Fibroblast of lung (primary cell): ENCODE results near the gene TNP2. TPM values are rescaled to one million over a fixed set of nuclear protein-coding genes. Genes with fewer than 3 reads are reported as not detected.

Source experiments
- DNase-seq, 2 donors: peaks; one replicate each; pipeline versions ENCODE4 v3.0.0 to v3.0.0-alpha.2; 2010; ENCODE audit warnings: low read depth in 2 of 2
- H2AFZ ChIP-seq: 2 replicates; pipeline ENCODE4 v1.5.1; 2012; ENCODE audit warnings: low read length, control low read depth, inconsistent platforms
- H3K27ac ChIP-seq: 2 replicates; pipeline ENCODE4 v1.5.1; 2011; ENCODE audit warnings: low read length, control low read depth; ENCODE audit not compliant: insufficient read depth
- H3K27me3 ChIP-seq: 2 replicates; pipeline ENCODE4 v1.5.1; 2011; ENCODE audit warnings: mild to moderate bottlenecking, low read length; ENCODE audit not compliant: control insufficient read depth, insufficient read depth
- H3K36me3 ChIP-seq: 2 replicates; pipeline ENCODE4 v1.5.1; 2011; ENCODE audit warnings: low read length; ENCODE audit not compliant: control insufficient read depth, insufficient read depth
- H3K4me1 ChIP-seq: 2 replicates; pipeline ENCODE4 v1.5.1; 2011; ENCODE audit warnings: low read length; ENCODE audit not compliant: control insufficient read depth, insufficient read depth; ENCODE audit errors: extremely low read depth
- H3K4me2 ChIP-seq: 2 replicates; pipeline ENCODE4 v1.5.1; 2011; ENCODE audit warnings: low read length, control low read depth; ENCODE audit not compliant: insufficient read depth; ENCODE audit errors: extremely low read depth
- H3K4me3 ChIP-seq, 4 experiments: fragments of 200-600 bp in 1 of 4; sonication (generic) in 1 of 4; replicated peaks in 1 of 4; 2 replicates each; pipeline ENCODE4 v1.5.1; 2011 to 2016; ENCODE audit warnings: low read length in 4 of 4, low read depth in 3 of 4, mild to moderate bottlenecking in 3 of 4, control low read depth in 2 of 4, inconsistent platforms in 1 of 4, mixed read lengths in 1 of 4; ENCODE audit not compliant: insufficient read depth in 1 of 4; ENCODE audit errors: control extremely low read depth in 1 of 4
- H3K79me2 ChIP-seq: 2 replicates; pipeline ENCODE4 v1.5.1; 2012; ENCODE audit warnings: mild to moderate bottlenecking, low read length, inconsistent platforms; ENCODE audit not compliant: control insufficient read depth, insufficient read depth
- H3K9ac ChIP-seq: 2 replicates; pipeline ENCODE4 v1.5.1; 2011; ENCODE audit warnings: mild to moderate bottlenecking, low read length, control low read depth; ENCODE audit not compliant: insufficient read depth
- H3K9me3 ChIP-seq: 2 replicates; pipeline ENCODE4 v1.5.1; 2012; ENCODE audit warnings: low read depth, low read length; ENCODE audit not compliant: control insufficient read depth, insufficient read depth
- H4K20me1 ChIP-seq: 2 replicates; pipeline ENCODE4 v1.5.1; 2011; ENCODE audit warnings: low read length; ENCODE audit not compliant: control insufficient read depth, insufficient read depth; ENCODE audit errors: extremely low read depth
- CTCF ChIP-seq, 2 donors: IDR thresholded peaks in 1 of 2; conservative IDR thresholded peaks in 1 of 2; 1 replicate in 1 of 2; 2 replicates in 1 of 2; pipeline ENCODE4 v1.5.1; 2011 to 2012; ENCODE audit warnings: low read length in 2 of 2, control low read depth in 1 of 2, inconsistent platforms in 1 of 2, low read depth in 1 of 2, mild to moderate bottlenecking in 1 of 2
- EZH2 ChIP-seq: IDR thresholded peaks from 2 replicates; pipeline ENCODE4 v1.5.1; 2012; ENCODE audit warnings: low read length, control low read depth, mild to moderate bottlenecking; ENCODE audit errors: missing control alignments
- polyA plus RNA-seq, 2 donors: library from polyadenylated mRNA; depleted of rRNA in 1 of 2; stranded (reverse) in 1 of 2; unstranded in 1 of 2; fragments of >200 nt; gene quantifications; 2 replicates each; pipeline ENCODE4 v1.2.1, GENCODE V29; 2011 to 2012; ENCODE audit warnings: missing spikeins in 1 of 2
- total RNA-seq: library from RNA; depleted of rRNA; stranded (reverse); fragments of >200 nt; gene quantifications from 2 replicates; pipeline ENCODE4 v1.2.1, GENCODE V29; 2014

TNP2 gene
- total and polyA plus RNA-seq, 2 donors (not counting 1 experiment from before 2014, with no cell fraction given) = not detected

DNA sequence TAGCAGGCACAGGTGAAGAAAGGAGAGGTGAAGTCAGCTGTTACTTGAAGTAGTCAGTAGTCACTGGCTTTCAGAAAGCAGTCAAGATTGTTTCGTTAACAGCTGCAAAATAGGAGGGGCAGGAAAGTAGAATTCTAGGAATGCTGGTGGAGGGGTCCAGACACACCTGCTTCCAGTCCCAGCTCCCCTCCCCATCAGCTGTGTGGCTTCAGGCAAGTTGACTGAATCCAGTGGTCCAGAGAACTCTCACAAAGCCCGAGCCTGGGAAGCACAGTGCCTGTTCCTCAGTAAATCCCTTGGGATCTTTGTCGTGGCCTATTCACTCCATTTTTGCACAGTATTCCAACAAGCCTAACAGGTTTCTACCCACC is 8.5 kb downstream of the TNP2 start:
- Histone ChIP-seq H3K4me1 (peaks cover 14% of the 10 kb centered on the region), H3K9ac (no peak overlapping the region), H4K20me1 (no peaks in the 10 kb centered on the region), H3K79me2 (no peaks in the 10 kb centered on the region), H2AFZ (no peak overlapping the region), H3K4me2 (no peak overlapping the region), H3K27me3 (no peaks in the 10 kb centered on the region), H3K4me3 (no peak overlapping the region), H3K9me3 (no peaks in the 10 kb centered on the region), H3K36me3 (no peaks in the 10 kb centered on the region), H3K27ac (no peak overlapping the region)
- no peak for DNase-seq
- no peak for TF ChIP-seq EZH2
- TF ChIP-seq CTCF (conservative IDR thresholded peaks at IDR 0.05 in 1 of 2, IDR thresholded peaks at IDR 0.05 in 1 of 2; ENCODE audit: low read depth in 1 of 2, low read length in 2 of 2) = no peak

- Histone ChIP-seq H3K9ac (no peak overlapping the region), H3K27me3 (no peaks in the 10 kb centered on the region), H3K79me2 (peaks cover 6% of the 10 kb centered on the region), H2AFZ (no peak overlapping the region), H3K9me3 (no peaks in the 10 kb centered on the region), H3K36me3 (peaks cover 3% of the 10 kb centered on the region), H4K20me1 (no peaks in the 10 kb centered on the region), H3K4me1 (peaks cover 14% of the 10 kb centered on the region), H3K4me3 (no peak overlapping the region), H3K4me2 (no peak overlapping the region), H3K27ac (no peak overlapping the region)
- TF ChIP-seq EZH2 (no peak), CTCF (conservative IDR thresholded peaks at IDR 0.05 in 1 of 2, IDR thresholded peaks at IDR 0.05 in 1 of 2; ENCODE audit: low read depth in 1 of 2, low read length in 2 of 2) (no peak)
- DNase-seq = no peak
Measured at GRCh38 chr16:11259655-11260595, 9.2 kb downstream of the TNP2 start.

- TF ChIP-seq CTCF (conservative IDR thresholded peaks at IDR 0.05 in 1 of 2, IDR thresholded peaks at IDR 0.05 in 1 of 2; ENCODE audit: low read depth in 1 of 2, low read length in 2 of 2) (no peak), EZH2 (no peak)
- Histone ChIP-seq H3K27me3 (no peaks in the 10 kb centered on the region), H3K27ac (no peak overlapping the region), H3K4me1 (peaks cover 14% of the 10 kb centered on the region), H3K4me3 (no peak overlapping the region), H3K79me2 (peaks cover 17% of the 10 kb centered on the region), H2AFZ (no peak overlapping the region), H3K36me3 (peaks cover 10% of the 10 kb centered on the region), H3K9ac (no peak overlapping the region), H4K20me1 (no peaks in the 10 kb centered on the region), H3K4me2 (peak overlapping the region; percentile 5), H3K9me3 (no peaks in the 10 kb centered on the region)
- peak in 1 of 2 donors; percentile 33 for DNase-seq
Measured at GRCh38 chr16:11258553-11259492, 10.3 kb downstream of the TNP2 start.
